Esophagus squamous epithelium (tissue), 5 donors: ENCODE results near the gene EIPR1. TPM values are rescaled to one million over a fixed set of nuclear protein-coding genes. Genes with fewer than 3 reads are reported as not detected.

Source experiments
- DNase-seq: peaks from one replicate; lab custom pipeline; 2025; lab: John Stamatoyannopoulos, UW
- H3K27ac ChIP-seq, 4 donors: fragments of 200-600 bp; sonication (generic); one replicate each; pipeline ENCODE4 v1.5.1; 2016 to 2019; ENCODE audit warnings: mild to moderate bottlenecking in 1 of 4
- H3K27me3 ChIP-seq, 4 donors: fragments of 200-600 bp; sonication (generic); 1 replicate in 3 of 4; 2 replicates in 1 of 4; pipeline versions ENCODE4 v1.5.1 to v1.6.0; 2017 to 2021; ENCODE audit warnings: antibody characterized with exemption in 1 of 4
- H3K36me3 ChIP-seq, 3 donors: fragments of 200-600 bp; sonication (generic); one replicate each; pipeline ENCODE4 v1.5.1; 2016 to 2019
- H3K4me1 ChIP-seq, 3 donors: fragments of 200-600 bp; sonication (generic); one replicate each; pipeline ENCODE4 v1.5.1; 2017 to 2019
- H3K4me3 ChIP-seq, 4 donors: fragments of 200-600 bp; sonication (generic); 1 replicate in 3 of 4; 2 replicates in 1 of 4; pipeline ENCODE4 v1.5.1; 2016 to 2019; ENCODE audit warnings: mild to moderate bottlenecking in 2 of 4, moderate library complexity in 1 of 4
- H3K9me3 ChIP-seq, 3 donors: fragments of 200-600 bp; sonication (generic); one replicate each; pipeline ENCODE4 v1.5.1; 2016 to 2019
- POLR2A ChIP-seq, 4 donors: fragments of 450-650 bp; IDR thresholded peaks; one replicate each; pipeline ENCODE4 v1.6.1; 2017; ENCODE audit warnings: antibody characterized with exemption in 4 of 4, mild to moderate bottlenecking in 4 of 4, moderate library complexity in 3 of 4
- WGBS, 2 donors: methylation state at CpG; one replicate each; pipeline ENCODE4 v1.1.5; 2018; 5-methylcytosine and 5-hydroxymethylcytosine counted together
- intact Hi-C: fragments of 100-400 bp; cut with DNase I; formaldehyde crosslinking; loops from one replicate; pipeline ENCODE4 v1.15.0; 2022
- total RNA-seq, 4 donors: library from RNA; depleted of rRNA; stranded (reverse); fragments of >200 nt; gene quantifications; one replicate each; pipeline ENCODE4 v1.1.0, GENCODE V29; 2016
- TF ChIP-seq, protein P1 (sequence below), 6 experiments: fragments of 450-650 bp in 4 of 6; fragments of 200-600 bp in 2 of 6; sonication (generic) in 2 of 6; IDR thresholded peaks; one replicate each; pipeline ENCODE4 v1.5.1; 2016 to 2019; ENCODE audit warnings: antibody characterized with exemption in 6 of 6, mild to moderate bottlenecking in 4 of 6, moderate library complexity in 4 of 6
- donor health status: DM: yes; HTN: yes; CAD: no.

Gene EIPR1
- total RNA-seq, 4 donors from 2014 or later = 27.3 to 50.6 (median 31.9) TPM

DNA sequence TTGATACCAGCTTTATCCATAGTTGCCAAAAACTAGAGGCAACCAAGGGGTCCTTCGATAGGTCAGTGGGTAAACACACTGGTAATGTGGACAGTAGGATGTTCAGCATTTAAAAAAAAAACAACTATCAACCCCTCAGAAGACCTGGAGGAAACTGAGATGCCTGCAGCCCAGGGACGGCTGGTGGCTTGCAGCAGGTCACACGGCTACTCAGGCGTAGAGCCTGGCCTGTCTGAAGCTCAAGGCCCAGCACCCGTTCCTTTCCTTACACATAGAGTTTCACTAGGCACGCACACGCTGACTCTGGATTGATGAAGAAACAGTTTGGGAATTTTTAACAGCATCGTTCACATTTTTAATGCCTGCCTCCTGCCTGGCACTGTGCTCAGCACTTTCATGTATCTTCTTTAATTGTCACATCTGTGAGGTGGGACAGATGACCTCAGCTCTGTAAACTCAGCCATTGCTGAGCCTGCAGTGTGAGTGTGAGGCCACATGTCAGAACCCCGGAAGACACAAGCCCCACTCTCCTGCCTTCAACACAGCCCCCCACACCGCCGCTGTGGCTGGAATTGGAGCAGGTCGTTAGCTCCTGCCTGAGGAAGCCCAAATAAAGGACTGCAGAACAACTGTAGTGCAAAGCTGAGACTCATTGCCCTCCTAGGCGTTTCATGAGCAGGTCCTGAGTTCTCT lies 42.6 kb upstream of the EIPR1 start:
- WGBS, 2 donors = 83 to 87% methylated on average over 8 to 11 of the region's 13 CpGs
- no peak for TF ChIP-seq POLR2A (IDR thresholded peaks at IDR 0.05)
- TF ChIP-seq, protein P1, sequence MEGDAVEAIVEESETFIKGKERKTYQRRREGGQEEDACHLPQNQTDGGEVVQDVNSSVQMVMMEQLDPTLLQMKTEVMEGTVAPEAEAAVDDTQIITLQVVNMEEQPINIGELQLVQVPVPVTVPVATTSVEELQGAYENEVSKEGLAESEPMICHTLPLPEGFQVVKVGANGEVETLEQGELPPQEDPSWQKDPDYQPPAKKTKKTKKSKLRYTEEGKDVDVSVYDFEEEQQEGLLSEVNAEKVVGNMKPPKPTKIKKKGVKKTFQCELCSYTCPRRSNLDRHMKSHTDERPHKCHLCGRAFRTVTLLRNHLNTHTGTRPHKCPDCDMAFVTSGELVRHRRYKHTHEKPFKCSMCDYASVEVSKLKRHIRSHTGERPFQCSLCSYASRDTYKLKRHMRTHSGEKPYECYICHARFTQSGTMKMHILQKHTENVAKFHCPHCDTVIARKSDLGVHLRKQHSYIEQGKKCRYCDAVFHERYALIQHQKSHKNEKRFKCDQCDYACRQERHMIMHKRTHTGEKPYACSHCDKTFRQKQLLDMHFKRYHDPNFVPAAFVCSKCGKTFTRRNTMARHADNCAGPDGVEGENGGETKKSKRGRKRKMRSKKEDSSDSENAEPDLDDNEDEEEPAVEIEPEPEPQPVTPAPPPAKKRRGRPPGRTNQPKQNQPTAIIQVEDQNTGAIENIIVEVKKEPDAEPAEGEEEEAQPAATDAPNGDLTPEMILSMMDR (IDR thresholded peaks at IDR 0.05) = no peak
- Histone ChIP-seq H3K27ac (peak overlapping the region in 1 of 4 donors; percentile 17), H3K9me3 (no peaks in the 10 kb centered on the region), H3K27me3 (no peaks in the 10 kb centered on the region), H3K36me3 (peaks cover 6 to 91% (median 20%) of the 10 kb centered on the region in 3 donors), H3K4me1 (no peaks in the 10 kb centered on the region), H3K4me3 (no peak overlapping the region)
- DNase-seq = no peak
- intact Hi-C loops = no loop called here

DNA sequence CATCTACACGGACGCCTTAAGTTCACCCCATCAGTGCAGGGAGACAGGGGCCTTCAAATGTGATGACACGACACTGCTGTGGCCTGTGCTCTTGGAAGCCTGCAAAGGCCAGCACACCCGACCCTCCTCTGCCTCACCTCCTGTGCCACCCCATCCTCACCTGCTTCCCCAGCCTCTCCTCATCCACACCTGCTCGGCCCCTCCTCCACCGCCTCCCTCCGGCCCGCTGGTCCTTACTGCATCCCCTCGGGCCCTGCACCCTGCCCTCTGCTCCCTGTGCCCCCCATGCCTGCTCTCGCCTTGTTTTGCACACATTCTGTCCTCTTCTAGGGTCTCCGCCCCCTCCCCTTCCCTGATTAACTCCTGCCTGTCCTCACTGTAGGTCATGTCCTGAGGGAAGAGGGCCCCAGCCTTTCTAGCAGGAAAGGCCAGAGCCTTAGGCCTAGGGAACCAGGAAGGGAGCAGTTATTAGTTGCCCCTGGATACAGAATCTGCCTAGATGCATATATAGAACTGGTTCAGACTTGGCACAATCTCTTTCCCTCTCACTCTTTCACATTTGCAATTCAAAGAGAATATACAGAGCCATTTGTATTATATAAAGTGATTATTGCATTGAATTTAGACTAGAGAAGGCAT lies 41.3 kb upstream of the EIPR1 start:
- H3K27ac ChIP-seq = no peak overlapping the region
- H3K4me1 ChIP-seq = no peaks in the 10 kb centered on the region
- no peak for TF ChIP-seq POLR2A (IDR thresholded peaks at IDR 0.05)
- TF ChIP-seq, protein P1 (IDR thresholded peaks at IDR 0.05) = no peak
- intact Hi-C loops = no loop called here
- peaks cover 6 to 91% (median 21%) of the 10 kb centered on the region in 3 donors for H3K36me3 ChIP-seq
- DNase-seq = no peak
- WGBS, 2 donors = 77 to 86% methylated on average over 9 of the region's 11 CpGs
- no peaks in the 10 kb centered on the region for H3K9me3 ChIP-seq
- H3K4me3 ChIP-seq = no peak overlapping the region
- no peaks in the 10 kb centered on the region for H3K27me3 ChIP-seq

DNA sequence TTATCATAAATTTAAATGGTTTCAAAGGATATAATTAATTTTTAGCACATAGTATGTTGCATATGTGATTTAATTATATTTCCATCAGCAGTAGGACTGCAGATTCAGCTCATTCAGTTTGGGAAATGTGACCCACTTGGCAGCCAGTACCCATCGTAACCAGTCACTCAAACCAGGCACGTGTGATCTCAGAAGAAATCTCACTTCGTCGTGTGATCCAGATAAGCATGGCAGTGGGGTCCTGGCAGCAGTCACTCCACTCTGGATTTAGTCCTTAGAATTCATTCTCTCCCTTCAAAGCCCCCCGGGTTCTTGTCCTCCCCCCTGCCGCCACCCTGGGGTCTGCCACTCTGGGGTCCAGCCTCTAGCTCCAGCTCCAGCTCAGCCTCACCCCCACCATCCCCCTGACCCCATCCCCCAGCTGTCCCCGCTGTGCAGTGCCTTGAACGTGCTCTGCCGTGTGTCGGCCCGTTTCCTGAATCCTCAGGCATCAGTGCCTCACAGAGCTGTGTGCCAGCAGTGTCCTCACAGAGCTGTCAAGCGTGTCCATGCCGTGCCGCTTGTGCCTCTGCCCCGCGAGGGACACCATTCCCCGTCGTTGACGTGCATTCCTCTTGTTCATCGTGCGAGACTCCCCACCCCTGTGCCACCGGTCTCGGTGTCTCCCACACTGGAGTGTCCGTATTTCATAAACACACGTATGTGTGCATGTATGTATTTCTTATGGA lies 36.7 kb upstream of the EIPR1 start:
- H3K9me3 ChIP-seq = no peaks in the 10 kb centered on the region
- intact Hi-C loops = no loop called here
- WGBS, 2 donors = 92 to 94% methylated on average over 24 to 25 of the region's 25 CpGs
- no peak overlapping the region for H3K27ac ChIP-seq
- no peaks in the 10 kb centered on the region for H3K27me3 ChIP-seq
- TF ChIP-seq, protein P1 (IDR thresholded peaks at IDR 0.05) = no peak
- TF ChIP-seq POLR2A (IDR thresholded peaks at IDR 0.05) = no peak
- no peak overlapping the region for H3K4me3 ChIP-seq
- H3K36me3 ChIP-seq = peaks cover 0 to 63% (median 21%) of the 10 kb centered on the region in 3 donors
- DNase-seq = no peak
- no peaks in the 10 kb centered on the region for H3K4me1 ChIP-seq

DNA sequence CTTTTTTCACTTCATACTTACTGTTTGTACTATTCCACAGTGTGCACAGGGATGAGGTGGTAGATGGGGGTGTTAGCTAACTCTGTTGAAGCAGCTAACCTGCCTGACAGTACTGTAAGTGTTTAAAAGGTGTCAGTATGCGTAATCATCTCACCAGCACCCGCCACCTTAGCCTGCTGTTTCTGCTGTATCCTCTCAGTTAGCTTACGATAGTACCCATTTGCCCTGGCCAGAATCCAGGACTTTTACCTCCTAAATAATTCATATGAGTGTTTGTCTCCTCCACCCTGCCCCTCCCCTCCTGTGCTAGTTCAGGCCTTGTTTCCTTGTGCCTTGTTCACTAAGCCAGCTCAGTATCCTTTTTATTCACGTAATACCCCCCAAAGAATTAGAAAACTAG lies 36.1 kb upstream of the EIPR1 start:
- WGBS, 2 donors = 88 to 91% methylated on average over 4 of the region's 4 CpGs
- no peak for DNase-seq
- intact Hi-C loops = no loop called here
- Histone ChIP-seq H3K9me3 (no peaks in the 10 kb centered on the region), H3K27me3 (no peaks in the 10 kb centered on the region), H3K36me3 (peaks cover 0 to 61% (median 19%) of the 10 kb centered on the region in 3 donors), H3K27ac (no peak overlapping the region), H3K4me1 (no peaks in the 10 kb centered on the region), H3K4me3 (no peak overlapping the region)
- TF ChIP-seq, protein P1 (IDR thresholded peaks at IDR 0.05) = no peak
- no peak for TF ChIP-seq POLR2A (IDR thresholded peaks at IDR 0.05)

DNA sequence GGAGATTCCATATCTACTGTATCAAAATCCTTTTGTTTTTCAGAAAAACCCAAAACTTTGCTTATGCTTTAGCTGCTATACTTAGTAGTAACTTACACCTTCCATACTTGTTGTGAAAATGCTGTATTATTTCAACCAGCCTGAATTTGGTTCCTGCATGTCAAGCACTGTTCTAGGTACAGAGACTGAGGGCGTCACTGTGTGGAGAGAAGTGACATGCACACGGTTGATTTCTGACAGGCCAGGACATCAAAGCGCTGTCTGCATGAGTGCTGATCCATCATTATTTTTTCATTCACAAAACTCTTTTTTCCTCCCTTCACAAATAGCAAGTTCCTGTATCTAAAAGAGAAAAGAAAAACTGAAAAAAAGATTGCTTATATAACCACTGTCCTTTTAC lies 33.5 kb upstream of the EIPR1 start:
- no peak overlapping the region for H3K27ac ChIP-seq
- peaks cover 0 to 11% (median 10%) of the 10 kb centered on the region in 3 donors for H3K4me1 ChIP-seq
- TF ChIP-seq POLR2A (IDR thresholded peaks at IDR 0.05) = no peak
- TF ChIP-seq, protein P1 (IDR thresholded peaks at IDR 0.05) = no peak
- peaks cover 0 to 53% (median 13%) of the 10 kb centered on the region in 3 donors for H3K36me3 ChIP-seq
- H3K4me3 ChIP-seq = no peak overlapping the region
- H3K9me3 ChIP-seq = no peaks in the 10 kb centered on the region
- no peaks in the 10 kb centered on the region for H3K27me3 ChIP-seq
- WGBS, 2 donors = 82 to 84% methylated on average over 3 of the region's 3 CpGs
- intact Hi-C loops = no loop called here
- no peak for DNase-seq
